ENCODE results near the gene TRPV6.

Gene TRPV6

GRCh38 chr7:142867097-142867378 lies 18.5 kb downstream of the TRPV6 start:
- DNase-seq = no peak

GRCh38 chr7:142866361-142867096 lies 19.0 kb downstream of the TRPV6 start:
- no peak for DNase-seq

- no peak for DNase-seq
Measured at GRCh38 chr7:142865766-142866165, 19.8 kb downstream of the TRPV6 start.

- DNase-seq = no peak
Measured at GRCh38 chr7:142864980-142865747, 20.4 kb downstream of the TRPV6 start.

- DNase-seq = no peak
Measured at GRCh38 chr7:142863891-142864685, 21.5 kb downstream of the TRPV6 start.

GRCh38 chr7:142862786-142863400 lies 22.7 kb downstream of the TRPV6 start:
- DNase-seq = no peak

- DNase-seq = no peak
Measured at GRCh38 chr7:142862351-142862750, 23.2 kb downstream of the TRPV6 start.

- DNase-seq = no peak
Measured at GRCh38 chr7:142860968-142861367, 24.6 kb downstream of the TRPV6 start.

GRCh38 chr7:142859829-142860228 lies 25.7 kb downstream of the TRPV6 start:
- DNase-seq = peak; percentile 27

GRCh38 chr7:142859411-142859810 lies 26.1 kb downstream of the TRPV6 start:
- DNase-seq = no peak

- DNase-seq = no peak
Measured at GRCh38 chr7:142857625-142858024, 27.9 kb downstream of the TRPV6 start.

- DNase-seq = no peak
Measured at GRCh38 chr7:142856565-142857245, 28.8 kb downstream of the TRPV6 start.

- no peak for DNase-seq
Measured at GRCh38 chr7:142855756-142856564, 29.6 kb downstream of the TRPV6 start.

- no peak for DNase-seq
Measured at GRCh38 chr7:142855114-142855743, 30.3 kb downstream of the TRPV6 start.

- DNase-seq = peak; percentile 55
Measured at GRCh38 chr7:142854372-142855113, 31.0 kb downstream of the TRPV6 start, which contains the start of gene EPHB6. EPHB6 (plus strand) TSS chr7:142855076; CDS start chr7:142863228, 8,152 bp downstream.

GRCh38 chr7:142853739-142854371 lies 31.7 kb downstream of the TRPV6 start:
- DNase-seq = peak; percentile 49

- DNase-seq = no peak
Measured at GRCh38 chr7:142851919-142852318, 33.6 kb downstream of the TRPV6 start.

GRCh38 chr7:142851269-142851668 lies 34.3 kb downstream of the TRPV6 start:
- no peak for DNase-seq

- DNase-seq = no peak
Measured at GRCh38 chr7:142847353-142847752, 38.2 kb downstream of the TRPV6 start.

GRCh38 chr7:142842251-142842766 lies 43.2 kb downstream of the TRPV6 start:
- DNase-seq = no peak

Data from fibroblast of skin of right quadriceps (primary cell).